GM12864 (cell line): ENCODE measurements around the gene PTGR3.
A peak's percentile ranks its signal among the peaks of the same experiment; 100 is the strongest.

ENCODE experiments used
- DNase-seq: peaks from one replicate; pipeline ENCODE4 v3.0.0-alpha.2; 2011; ENCODE audit warnings: low read depth
- H3K4me3 ChIP-seq: 2 replicates; pipeline ENCODE4 v1.5.1; 2011; ENCODE audit warnings: mild to moderate bottlenecking, low read depth, low read length, control low read depth
- CTCF ChIP-seq: IDR thresholded peaks from 2 replicates; pipeline ENCODE4 v1.5.1; 2011; ENCODE audit warnings: low read depth, mild to moderate bottlenecking, moderate library complexity, low read length, control low read depth, inconsistent platforms; ENCODE audit errors: missing control alignments

The PTGR3 gene

DNA sequence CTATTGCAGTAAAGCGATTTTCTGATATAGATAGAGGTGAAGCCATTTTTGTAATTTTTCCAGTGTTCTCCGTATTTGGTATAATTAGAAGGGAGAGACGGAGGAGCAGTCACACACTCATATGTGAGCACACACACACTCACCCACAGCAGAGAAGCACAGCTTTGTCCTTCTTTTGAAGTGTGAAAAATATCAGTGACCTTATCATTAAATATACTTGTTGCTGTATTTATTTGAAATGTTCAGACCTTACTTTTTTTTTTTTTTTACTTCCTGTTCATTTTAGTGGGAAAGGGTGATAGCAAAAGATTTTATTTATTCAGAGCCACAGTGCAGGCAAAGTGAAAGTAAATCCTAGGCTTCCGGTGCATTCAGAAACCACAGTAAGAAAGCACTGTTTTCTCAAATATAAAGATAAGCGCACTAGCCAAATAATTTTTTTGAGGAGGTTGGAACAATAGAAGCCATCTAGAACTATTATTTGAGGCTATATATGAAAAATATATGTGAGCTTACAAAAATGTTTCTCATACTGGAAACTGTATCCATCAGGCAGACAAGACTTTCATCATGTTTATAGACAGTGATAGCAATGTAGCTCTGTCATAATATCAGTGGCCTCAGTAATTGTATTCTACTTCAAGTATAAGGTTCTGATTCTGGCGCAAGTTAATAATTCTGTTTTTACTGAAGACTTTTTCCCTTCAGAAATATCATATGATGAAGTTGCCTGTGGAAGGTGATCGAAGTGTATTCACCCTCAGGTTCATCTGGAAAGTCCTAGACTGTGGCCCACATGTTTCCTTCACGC, 38.9 kb upstream of the PTGR3 start:
- no peak for DNase-seq
- no peak for TF ChIP-seq CTCF
- peak overlapping the region; percentile 8; the same call in 1 of the 2 replicates for H3K4me3 ChIP-seq

- no peak for DNase-seq
- TF ChIP-seq CTCF = no peak
- peak overlapping the region; percentile 8; the same call in 1 of the 2 replicates for H3K4me3 ChIP-seq
Measured at GRCh38 chr18:75246721-75247610, 38.0 kb upstream of the PTGR3 start.

DNA sequence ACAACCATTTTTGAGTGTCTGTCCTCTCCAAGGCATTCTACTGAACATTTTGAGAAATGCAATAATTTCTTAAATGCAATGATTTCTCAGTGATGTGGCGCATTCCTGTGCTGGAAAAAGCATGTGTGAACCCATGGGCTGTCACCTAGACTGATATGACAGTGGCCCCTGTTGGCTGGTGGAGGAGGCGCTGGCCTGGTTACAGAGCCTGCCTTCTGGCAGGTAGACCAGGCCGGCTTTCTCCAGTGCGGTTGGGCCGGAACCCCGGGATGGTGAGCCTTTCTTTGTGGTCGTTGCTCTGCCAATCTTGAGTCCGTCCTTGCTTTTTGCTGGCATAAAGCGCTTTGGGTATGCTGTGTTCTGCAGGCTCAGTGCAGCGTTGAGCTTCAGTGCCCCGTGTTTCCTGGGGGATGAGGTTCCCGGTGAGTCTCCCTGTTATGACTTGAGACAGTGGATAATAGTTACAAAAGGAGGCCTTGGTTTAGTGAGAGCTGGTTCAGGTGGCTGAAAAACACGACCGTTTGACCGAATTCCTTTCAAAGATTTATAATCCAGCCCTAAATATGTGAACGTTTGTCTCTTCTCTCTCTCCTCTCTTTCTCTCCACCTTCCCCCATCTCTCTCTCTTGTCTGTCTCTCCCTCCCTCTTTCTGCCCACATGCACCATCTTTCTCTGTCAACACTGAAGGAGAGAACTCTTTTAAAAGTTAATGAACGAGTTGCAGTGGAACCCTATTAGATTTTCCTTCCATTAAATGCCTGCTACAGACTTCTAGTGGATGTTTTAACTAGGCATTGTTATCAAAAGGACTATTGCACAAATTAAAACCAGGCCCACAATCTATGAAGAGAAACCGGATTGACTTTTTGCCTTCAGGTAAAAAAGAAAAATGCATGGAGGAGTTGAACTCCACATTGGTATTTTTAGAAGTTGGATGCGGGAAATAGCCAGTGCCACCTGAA, 35.7 kb upstream of the PTGR3 start:
- DNase-seq = no peak
- no peak overlapping the region for H3K4me3 ChIP-seq
- peak; percentile 30 for TF ChIP-seq CTCF

DNA sequence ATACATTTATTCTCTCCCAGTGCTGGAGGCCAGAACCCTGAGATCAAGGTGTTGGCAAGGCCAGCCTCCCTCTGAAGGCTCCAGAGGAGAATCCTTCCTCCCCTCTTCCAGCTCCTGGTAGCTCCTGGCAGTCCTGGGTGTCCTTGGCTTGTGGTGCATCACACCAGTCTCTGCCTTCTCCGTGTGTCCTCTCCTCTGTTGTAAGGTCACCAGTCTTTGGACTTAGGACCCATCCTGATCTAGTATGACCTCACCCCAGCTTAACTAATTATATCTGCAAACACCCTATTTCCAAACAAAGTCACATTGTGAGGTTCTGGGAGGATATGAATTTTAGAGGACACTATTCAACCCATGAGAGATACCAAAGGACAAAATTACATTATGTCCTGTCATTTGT, 32.8 kb upstream of the PTGR3 start:
- DNase-seq = no peak
- TF ChIP-seq CTCF = no peak
- no peak overlapping the region for H3K4me3 ChIP-seq

DNA sequence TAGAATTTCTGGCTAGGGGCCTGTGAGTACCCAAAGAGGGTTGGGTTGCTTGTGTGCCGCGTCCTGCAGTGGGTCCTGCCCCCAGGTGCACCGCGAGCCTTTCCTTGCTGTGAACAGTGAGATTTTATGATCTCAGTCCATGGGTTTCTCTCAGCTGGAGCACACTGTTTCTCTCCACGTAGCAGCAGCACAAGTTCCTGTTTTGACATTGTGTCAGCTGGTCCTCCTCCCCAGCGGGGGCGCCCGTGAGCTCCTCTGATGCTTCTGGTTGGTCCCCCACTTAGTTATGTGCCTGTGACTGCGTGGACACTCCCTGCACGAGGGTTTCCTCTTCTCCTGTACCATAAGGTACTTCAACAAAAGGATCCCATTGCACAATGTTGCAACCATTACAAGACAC, 31.5 kb upstream of the PTGR3 start:
- TF ChIP-seq CTCF = peak; percentile 8
- DNase-seq = no peak
- no peak overlapping the region for H3K4me3 ChIP-seq

DNA sequence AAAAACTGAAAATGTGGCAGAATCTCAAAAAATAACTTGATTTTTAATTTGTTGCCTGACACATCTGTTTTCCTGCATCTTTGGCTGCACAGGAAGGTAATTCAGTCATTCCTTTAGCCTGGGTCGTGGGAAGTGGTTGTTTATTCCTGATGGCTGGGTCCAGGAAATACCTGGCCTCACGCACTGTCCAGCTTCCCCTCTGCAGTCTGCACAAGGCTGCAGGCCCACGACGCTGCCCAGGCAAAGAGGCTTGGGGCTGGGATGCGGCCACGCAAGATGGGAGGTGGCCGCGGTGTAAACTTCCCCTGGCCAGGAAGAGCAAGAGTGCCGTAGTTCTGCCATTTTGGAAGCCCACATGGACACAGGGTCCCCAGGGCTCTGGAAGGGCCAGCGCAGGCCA, 29.8 kb upstream of the PTGR3 start:
- no peak for DNase-seq
- TF ChIP-seq CTCF = no peak
- H3K4me3 ChIP-seq = no peak overlapping the region
